Thyroid gland (tissue), 4 donors: ENCODE measurements around the gene NFAM1.

Experiments
- CTCF ChIP-seq, 6 experiments: fragments of 200-600 bp in 3 of 6; fragments of 450-650 bp in 3 of 6; sonication (generic) in 3 of 6; IDR thresholded peaks; one replicate each; pipeline ENCODE4 v1.5.1; 2016 to 2019; ENCODE audit warnings: antibody characterized with exemption in 6 of 6, mild to moderate bottlenecking in 2 of 6, inconsistent platforms in 1 of 6, moderate library complexity in 1 of 6
- POLR2A ChIP-seq, 2 donors: fragments of 450-650 bp; IDR thresholded peaks; one replicate each; pipeline ENCODE4 v1.6.1; 2017; ENCODE audit warnings: antibody characterized with exemption in 2 of 2, mild to moderate bottlenecking in 2 of 2, moderate library complexity in 1 of 2

GRCh38 chr22:42425989-42426355, 6.2 kb downstream of the NFAM1 start:
- TF ChIP-seq CTCF (IDR thresholded peaks at IDR 0.05), result no peak
- TF ChIP-seq POLR2A (IDR thresholded peaks at IDR 0.05), result no peak
